HL-60 (cell line): ENCODE data around the gene METTL16.

ENCODE experiments used
- GABPA ChIP-seq: IDR thresholded peaks from 2 replicates; pipeline ENCODE4 v1.6.1; 2012; ENCODE audit warnings: low read depth
- POLR2AphosphoS5 ChIP-seq: IDR thresholded peaks from 2 replicates; pipeline ENCODE4 v1.6.1; 2012; ENCODE audit warnings: low read depth
- SPI1 ChIP-seq: IDR thresholded peaks from 2 replicates; pipeline ENCODE4 v1.6.1; 2012; ENCODE audit warnings: low read depth, mild to moderate bottlenecking, borderline replicate concordance
- TF ChIP-seq, protein P1 (sequence below): IDR thresholded peaks from one replicate; pipeline ENCODE4 v1.5.1; 2011; ENCODE audit warnings: low read length, control low read depth, inconsistent platforms; ENCODE audit not compliant: insufficient read depth

DNA sequence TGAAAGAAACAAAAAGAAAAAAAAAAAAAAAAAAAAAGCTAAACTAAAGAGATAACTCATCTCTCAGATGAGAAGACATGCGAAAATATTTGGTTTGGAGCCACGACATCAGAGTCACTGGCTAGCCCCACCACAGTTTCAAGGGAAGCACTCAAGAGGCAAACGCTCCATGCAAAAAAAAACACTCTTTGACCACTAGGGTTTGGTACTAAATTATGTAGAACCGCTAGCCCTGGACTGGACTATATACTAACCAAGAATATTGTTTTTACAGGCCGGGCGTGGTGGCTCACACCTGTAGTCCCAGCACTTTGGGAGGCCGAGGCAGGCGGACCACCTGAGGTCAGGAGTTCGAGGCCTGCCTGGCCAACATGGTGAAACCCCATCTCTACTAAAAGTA lies 37.3 kb downstream of the METTL16 start:
- TF ChIP-seq SPI1 (no peak), POLR2AphosphoS5 (no peak), GABPA (no peak)
- TF ChIP-seq, protein P1, sequence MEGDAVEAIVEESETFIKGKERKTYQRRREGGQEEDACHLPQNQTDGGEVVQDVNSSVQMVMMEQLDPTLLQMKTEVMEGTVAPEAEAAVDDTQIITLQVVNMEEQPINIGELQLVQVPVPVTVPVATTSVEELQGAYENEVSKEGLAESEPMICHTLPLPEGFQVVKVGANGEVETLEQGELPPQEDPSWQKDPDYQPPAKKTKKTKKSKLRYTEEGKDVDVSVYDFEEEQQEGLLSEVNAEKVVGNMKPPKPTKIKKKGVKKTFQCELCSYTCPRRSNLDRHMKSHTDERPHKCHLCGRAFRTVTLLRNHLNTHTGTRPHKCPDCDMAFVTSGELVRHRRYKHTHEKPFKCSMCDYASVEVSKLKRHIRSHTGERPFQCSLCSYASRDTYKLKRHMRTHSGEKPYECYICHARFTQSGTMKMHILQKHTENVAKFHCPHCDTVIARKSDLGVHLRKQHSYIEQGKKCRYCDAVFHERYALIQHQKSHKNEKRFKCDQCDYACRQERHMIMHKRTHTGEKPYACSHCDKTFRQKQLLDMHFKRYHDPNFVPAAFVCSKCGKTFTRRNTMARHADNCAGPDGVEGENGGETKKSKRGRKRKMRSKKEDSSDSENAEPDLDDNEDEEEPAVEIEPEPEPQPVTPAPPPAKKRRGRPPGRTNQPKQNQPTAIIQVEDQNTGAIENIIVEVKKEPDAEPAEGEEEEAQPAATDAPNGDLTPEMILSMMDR: no peak
